HG03469 (cell line): ENCODE measurements around the gene MCM9.
A peak's percentile ranks its signal among the peaks of the same experiment; 100 is the strongest.

Experiments
- ATAC-seq: cut with Tn5 transposase; IDR thresholded peaks from one replicate; pipeline ENCODE4 v1.9.1; 2021; ENCODE audit warnings: mild to moderate bottlenecking, moderate library complexity, moderate number of reproducible peaks; ENCODE audit not compliant: unreplicated experiment

The MCM9 gene

DNA sequence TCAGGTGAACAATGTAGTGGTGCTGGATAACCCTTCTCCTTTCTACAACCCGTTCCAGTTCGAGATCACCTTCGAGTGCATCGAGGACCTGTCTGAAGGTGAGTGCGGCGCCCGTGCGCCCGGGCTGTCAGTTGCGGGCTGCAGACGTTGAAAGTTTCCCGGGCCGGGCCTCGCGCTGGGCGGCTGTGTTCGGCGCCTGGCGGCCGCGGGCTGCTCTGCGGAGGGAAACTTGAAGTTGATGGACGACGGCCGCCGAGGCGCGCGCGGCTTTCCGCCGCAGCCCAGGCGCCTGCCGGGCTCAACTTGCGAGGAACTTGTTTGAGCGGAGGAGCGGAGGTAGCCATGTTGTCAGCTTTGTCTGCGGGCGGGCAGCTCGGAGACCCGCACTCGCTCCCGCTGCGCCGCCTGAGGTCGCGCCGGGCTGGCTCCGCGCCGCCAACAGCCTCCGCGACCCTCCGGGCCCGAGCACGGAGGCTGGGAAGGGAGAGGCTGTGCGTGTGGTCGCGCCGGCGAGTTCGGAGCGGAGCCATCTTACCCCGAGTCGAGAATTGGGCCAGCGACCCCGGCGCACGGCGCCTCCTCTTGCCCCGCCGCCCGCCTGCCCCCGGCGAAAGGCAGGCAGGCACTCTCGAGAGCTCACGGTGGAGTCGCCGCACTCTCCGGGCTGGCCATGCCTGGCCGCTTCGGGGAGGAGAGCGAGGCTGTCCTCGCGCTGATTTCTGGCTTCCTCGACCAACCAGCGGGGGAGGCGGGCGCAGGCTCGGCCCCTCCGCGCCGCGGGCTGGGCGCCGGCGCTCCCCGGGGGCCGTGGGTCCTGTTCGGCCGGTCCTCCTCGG is 40.3 kb downstream of the MCM9 start:
- peak; percentile 29 for ATAC-seq

DNA sequence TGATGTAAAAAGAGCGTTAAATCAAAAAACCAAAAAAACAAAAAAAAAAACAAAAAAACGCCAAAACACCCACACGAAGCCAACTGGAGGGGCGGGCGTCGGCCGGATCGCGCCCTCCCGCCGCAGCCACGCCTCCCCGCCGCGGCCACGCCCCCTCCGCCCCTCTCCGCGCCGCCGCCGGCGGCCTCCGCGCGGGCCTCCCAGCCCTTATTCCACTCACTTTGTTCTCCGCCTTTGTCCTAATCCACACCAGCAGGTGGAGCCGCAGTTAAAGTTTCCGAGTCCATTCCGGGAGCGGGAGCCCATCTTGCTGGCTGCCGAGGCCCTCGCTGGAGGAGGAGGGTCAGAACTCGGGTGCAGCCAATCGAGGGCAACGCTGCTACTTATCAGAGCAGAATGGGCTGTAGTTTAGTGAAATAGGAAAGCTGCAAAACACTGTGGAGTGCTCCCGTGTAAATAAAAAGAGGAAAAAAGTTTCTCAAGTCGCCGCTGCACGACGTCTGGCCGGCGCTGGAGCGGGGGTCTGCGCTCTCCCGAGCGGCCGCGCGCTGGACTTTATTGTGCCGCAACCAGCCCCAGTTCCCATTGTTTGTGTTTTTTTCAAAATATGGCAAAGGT is 41.0 kb downstream of the MCM9 start, which contains the start of gene ASF1A:
Gene ASF1A, plus strand, starts transcription at position 346 of the 618 bp plus-strand sequence. Its CDS starts 262 bp downstream, at position 608.
- peak; percentile 41 for ATAC-seq

- ATAC-seq, result no peak
Observed at GRCh38 chr6:118893064-118893806, 41.7 kb downstream of the MCM9 start.

- no peak for ATAC-seq
Observed at GRCh38 chr6:118892355-118892991, 42.5 kb downstream of the MCM9 start.

DNA sequence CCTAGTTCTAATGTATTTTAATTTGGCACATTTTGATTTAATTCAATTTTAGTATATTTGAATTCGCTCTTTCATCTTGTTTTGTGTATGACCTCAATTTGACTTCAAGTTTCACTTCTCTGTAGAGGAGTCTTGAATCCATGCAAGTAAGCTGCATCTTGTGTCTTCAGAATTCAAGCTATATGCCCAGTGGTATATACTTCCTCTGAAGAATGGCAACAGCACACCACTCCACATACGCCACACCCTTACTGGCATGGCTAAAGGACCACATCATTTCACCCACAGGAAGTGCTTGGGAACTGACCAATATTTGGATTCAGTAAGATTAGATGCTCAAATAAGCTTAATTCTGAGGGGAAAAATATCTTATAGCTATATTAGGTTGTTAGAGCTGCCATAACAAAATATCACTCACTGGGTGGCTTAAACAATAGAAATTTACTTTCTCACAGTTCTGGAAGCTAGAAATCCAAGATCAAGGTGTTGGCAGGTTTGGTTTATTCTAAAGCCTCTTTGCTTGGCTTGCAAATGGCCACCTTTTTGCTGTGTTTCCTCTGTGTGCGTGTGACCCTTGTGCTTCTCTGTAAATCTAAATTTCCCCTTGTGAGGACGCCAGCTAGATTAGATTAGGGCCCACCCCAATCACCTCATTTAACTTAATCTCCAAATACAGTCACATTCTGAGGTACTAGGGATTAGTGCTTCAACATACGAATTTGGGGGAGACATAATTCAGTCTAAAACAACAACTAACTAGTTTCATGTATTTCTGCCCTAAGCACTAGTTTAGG is 43.8 kb downstream of the MCM9 start:
- peak; percentile 27 for ATAC-seq

DNA sequence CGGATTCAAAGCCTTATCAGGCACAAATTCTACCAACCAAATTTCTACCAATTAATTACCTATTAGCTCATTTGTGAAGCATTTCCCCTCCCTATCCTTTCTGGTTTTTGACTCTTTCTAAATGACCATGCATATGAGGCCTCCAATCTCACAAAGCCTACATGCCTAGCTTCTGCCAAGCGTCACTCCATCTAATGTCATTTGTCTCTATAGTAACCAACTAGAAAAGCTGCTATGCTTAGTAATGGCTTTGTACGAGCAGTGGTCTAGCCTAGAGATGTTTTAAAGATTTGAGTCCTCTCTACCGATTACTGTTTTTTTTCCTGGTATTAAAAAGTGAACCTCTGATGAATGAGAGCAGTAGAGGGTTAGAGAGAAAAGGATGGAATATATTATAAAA is 45.8 kb downstream of the MCM9 start:
- no peak for ATAC-seq

DNA sequence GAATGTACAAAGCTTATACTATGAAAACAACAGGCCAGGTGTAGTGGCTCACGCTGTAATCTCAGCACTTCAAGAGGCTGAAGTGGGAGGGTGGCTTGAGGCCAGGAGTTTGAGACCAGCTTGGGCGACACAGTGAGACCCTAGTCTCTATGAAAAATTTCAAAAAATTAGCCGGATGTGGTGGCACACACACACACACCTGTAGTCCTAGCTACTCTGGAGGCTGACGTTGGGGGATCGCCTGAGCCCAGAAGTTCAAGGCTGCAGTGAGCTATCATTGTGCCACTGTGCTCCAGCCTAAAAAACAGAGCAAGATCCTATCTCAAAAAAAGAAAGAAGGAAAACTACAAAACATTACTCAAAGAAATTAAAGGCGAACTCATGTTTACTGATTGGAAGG is 48.3 kb downstream of the MCM9 start:
- no peak for ATAC-seq

DNA sequence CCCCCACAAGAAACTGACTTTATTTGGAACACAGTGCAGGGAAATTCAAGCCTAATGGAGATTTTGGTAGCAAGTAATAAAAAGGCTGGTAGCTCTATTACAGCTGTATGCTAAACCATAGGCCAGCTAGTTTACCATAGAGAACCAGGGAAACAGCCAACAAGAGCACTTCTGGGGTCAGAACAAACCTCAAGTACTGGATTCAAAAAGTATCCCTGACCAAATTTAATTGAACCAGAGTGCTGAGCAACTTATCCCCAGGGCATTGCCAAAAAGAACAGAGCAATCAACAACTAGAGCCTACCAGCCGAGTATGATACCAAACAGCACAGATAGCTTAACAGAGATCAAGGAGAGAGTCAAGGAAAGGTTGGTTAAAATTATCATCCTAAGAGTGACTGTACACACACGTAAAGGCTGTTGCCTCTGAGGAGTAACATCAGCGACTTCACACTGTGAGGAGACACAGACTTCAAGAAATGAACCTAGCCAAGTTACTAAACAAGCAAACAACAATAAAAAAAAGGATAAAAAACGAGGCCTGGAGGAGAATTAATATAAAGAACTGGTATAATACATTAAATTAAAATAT is 52.5 kb downstream of the MCM9 start:
- ATAC-seq, result no peak

DNA sequence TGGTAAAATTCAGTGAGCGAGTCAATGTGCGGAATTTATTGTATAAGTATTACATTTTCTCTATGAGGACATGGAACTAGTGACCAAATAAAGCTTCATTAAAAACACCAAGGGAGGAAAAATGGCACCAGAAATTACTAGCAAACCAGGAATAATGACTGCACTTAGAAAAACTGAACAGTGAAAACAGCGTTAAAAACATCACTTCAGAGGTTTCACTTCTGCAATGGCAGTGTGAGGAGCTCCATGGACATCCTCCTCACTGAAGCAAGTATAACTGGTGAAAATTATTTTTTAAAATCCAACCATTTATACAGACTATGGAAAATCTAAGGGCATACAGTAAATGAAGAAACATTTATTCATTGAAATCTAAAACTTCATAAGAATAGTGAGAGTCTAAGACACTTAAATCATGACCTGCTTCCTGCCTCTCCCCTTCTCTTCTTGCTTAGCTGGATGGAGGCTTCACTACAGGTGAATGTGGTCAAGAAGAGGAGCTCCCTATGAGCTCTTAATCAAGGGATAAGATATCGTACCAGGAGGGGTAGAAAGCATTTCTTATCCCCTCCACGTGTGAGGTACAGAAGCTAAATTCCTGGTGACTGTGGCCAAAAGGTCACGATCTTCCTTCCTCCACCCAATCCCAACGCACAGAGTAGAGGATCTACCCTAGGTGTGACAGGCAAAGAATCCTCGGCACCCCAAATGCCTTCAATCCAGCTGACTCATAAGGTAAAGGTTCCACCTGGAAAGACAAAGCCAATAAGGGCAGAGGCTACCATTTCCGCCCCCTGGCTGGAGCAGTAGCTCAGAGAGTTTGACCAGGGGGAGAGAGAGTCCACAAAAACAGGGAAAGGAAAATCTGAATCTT is 53.3 kb downstream of the MCM9 start:
- ATAC-seq, result peak; percentile 73

GRCh38 chr6:118877806-118878205 is 57.2 kb downstream of the MCM9 start:
- no peak for ATAC-seq

DNA sequence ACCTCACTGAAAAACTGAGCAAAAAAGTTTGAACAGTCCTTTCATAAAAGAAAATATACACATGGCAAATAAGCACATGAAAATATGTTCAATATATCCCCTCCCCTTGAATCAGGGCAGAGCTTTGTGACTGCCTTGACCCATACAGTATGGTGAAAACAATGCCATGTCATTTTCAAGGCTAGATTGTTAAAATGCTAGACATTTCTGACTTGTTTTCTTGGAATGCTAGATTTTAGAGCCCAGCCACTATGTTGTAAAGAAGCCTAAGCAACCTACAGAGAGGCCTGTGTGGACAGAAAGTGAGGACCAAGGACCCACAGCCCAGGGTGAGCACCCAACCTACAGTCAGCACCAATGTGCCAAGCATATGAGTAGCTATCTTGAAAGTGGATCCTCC is 58.1 kb downstream of the MCM9 start:
- no peak for ATAC-seq

- ATAC-seq, result no peak
Observed at GRCh38 chr6:118876198-118876597, 58.8 kb downstream of the MCM9 start.

GRCh38 chr6:118875672-118876071 is 59.3 kb downstream of the MCM9 start:
- ATAC-seq, result no peak

DNA sequence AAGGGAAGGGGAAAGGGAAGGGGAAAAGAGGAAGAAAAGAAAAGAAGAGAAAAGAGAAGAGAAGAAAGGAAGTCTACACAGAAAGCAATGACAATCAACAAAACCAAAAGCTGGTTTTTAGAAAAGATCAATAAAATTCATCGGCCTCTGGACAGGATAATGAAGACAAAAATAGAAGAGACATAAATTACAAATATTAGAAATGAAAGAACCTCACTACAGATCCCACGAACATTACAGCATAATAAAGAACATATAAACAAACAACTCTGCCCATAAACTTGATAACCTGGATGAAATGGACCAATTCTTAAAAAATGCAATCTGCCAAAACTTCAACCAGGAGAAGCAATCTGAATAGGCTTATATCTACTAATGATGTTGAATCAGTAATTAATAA is 61.7 kb downstream of the MCM9 start:
- no peak for ATAC-seq

- ATAC-seq, result no peak
Observed at GRCh38 chr6:118872726-118873125, 62.2 kb downstream of the MCM9 start.

GRCh38 chr6:118872318-118872717 is 62.6 kb downstream of the MCM9 start:
- ATAC-seq, result no peak

DNA sequence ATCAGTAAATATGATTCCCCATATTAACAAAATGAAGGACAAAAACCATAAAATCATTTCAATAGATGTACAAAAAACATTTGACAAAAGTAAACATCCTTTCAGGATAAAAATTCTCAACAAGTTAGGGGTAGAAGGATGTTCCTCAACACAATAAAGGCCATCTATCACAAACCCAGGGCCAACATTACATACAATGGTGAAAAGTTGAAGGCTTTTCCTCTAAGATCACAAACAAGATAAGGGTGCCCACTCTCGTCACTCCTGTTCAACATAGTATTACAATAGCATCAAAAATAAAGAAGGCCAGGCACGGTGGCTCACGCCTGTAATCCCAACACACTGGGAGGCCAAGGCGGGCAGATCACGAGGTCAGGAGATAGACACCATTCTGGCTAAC is 63.6 kb downstream of the MCM9 start:
- ATAC-seq, result no peak

DNA sequence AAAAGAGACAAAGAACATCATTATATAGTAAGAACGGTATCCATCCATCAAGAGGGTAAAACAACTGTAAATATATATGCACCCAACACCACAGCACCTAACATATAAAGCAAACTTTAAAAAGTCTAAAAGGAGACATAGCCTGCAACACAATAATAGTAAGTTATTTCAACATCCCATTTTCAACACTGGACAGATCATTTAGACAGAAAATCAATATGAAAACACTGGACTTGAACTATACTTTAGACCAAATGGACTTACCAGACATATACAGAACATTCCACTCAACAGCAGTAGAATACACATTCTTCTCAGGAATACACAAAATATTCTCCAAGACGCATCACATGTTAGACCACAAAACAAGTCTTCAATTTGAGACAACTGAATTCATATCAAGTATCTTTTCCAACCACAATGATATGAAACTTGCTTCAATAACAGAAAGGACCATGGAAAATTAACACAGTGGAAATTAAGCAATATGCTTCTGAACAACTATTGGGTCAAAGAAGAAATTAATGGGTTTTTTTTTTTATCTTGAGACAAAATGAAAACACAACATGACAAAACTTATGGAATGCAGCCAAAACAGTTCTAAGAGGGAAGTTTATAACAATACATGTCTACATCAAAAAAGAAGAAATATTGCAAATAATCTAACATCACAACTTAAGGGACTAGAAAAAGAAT is 64.9 kb downstream of the MCM9 start:
- ATAC-seq, result no peak
